ENCODE data around the gene DHH. TPM values are rescaled to one million over a fixed set of nuclear protein-coding genes. Genes with fewer than 3 reads are reported as not detected.

The DHH gene
- total and polyA plus RNA-seq, 10 of the 15 experiments (the other 5 are each of a cell fraction or from before 2014, with no cell fraction given), result 0.01 TPM; not detected in 9

DNA sequence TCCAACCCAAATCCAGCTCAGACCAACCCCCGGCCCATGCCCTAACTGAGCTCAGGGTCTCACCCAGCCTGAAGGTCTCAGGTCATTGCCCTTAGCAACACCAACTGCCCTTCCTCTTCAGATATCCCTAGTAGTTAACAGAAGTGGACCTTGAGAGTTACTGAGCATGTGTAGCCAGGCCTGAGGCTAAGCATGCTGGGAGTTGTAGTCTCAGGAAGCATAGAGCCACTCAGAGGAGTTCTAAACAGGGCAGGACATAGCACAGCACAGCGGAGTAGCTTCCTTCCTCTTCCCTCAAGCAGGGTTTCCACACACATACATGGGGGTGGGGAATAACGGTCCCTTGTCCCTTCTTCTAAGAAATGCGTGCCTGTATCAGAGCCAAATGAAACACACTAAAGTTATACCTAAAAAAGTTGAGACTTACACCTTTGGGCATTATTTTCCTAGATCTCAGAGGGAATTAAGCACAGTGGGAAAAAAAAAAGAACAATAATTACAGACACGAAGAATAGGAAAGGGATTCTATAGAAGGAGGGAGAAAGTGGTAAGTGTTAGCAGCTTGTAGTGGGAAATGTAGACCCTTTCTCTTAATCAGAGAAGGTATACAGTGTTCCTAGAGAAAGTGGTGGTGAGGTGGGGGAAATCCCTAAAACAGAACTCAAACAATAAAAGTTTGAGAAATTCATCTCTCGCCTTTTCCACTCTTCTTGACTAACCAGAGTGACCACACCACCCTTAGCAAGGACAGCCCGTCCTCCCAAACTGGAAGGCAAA is 38.4 kb downstream of the DHH start (continued):
- TF ChIP-seq PRDM15 (CRISPR knock-in tag; IDR thresholded peaks at IDR 0.05) (no peak), SPI1 (IDR thresholded peaks at IDR 0.05; ENCODE audit: borderline replicate concordance, insufficient read depth, low read depth, low read length) (peak; percentile 37; the same call in 1 of the 2 replicates), DPF2 (IDR thresholded peaks at IDR 0.05) (no peak), ZNF207 (IDR thresholded peaks at IDR 0.05; ENCODE audit: borderline replicate concordance) (no peak), CHD1 (IDR thresholded peaks at IDR 0.05; ENCODE audit: low read depth, low read length) (no peak), CHD2 (IDR thresholded peaks at IDR 0.05; ENCODE audit: borderline replicate concordance, low read depth, low read length) (peak; percentile 49; the same call in 1 of the 2 replicates), ATF7 (IDR thresholded peaks at IDR 0.05; ENCODE audit: low read depth) (no peak), BCL11A (IDR thresholded peaks at IDR 0.05; ENCODE audit: low read depth, low read length) (no peak), IRF4 (IDR thresholded peaks at IDR 0.05; ENCODE audit: low read depth, low read length) (no peak), SUPT20H (IDR thresholded peaks at IDR 0.05; ENCODE audit: borderline replicate concordance, control insufficient read depth, low read depth, low read length) (no peak), ZNF687 (IDR thresholded peaks at IDR 0.05) (no peak), GABPA (IDR thresholded peaks at IDR 0.05; ENCODE audit: low read depth) (peak; percentile 56; the same call in 1 of the 2 replicates), HCFC1 (IDR thresholded peaks at IDR 0.05; ENCODE audit: low read length) (peak; percentile 89), RBBP5 (conservative IDR thresholded peaks at IDR 0.05) (no peak), BHLHE40 (IDR thresholded peaks at IDR 0.05; ENCODE audit: borderline replicate concordance in 1 of 2, low read depth in 2 of 2, low read length in 1 of 2) (no peak), ZNF384 (IDR thresholded peaks at IDR 0.05; ENCODE audit: borderline replicate concordance, low read depth, low read length) (no peak)
- TF ChIP-seq, protein P1, sequence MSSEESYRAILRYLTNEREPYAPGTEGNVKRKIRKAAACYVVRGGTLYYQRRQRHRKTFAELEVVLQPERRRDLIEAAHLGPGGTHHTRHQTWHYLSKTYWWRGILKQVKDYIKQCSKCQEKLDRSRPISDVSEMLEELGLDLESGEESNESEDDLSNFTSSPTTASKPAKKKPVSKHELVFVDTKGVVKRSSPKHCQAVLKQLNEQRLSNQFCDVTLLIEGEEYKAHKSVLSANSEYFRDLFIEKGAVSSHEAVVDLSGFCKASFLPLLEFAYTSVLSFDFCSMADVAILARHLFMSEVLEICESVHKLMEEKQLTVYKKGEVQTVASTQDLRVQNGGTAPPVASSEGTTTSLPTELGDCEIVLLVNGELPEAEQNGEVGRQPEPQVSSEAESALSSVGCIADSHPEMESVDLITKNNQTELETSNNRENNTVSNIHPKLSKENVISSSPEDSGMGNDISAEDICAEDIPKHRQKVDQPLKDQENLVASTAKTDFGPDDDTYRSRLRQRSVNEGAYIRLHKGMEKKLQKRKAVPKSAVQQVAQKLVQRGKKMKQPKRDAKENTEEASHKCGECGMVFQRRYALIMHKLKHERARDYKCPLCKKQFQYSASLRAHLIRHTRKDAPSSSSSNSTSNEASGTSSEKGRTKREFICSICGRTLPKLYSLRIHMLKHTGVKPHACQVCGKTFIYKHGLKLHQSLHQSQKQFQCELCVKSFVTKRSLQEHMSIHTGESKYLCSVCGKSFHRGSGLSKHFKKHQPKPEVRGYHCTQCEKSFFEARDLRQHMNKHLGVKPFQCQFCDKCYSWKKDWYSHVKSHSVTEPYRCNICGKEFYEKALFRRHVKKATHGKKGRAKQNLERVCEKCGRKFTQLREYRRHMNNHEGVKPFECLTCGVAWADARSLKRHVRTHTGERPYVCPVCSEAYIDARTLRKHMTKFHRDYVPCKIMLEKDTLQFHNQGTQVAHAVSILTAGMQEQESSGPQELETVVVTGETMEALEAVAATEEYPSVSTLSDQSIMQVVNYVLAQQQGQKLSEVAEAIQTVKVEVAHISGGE (CRISPR knock-in tag; IDR thresholded peaks at IDR 0.05), result 0 out of 2 replicates have a peak, but pooled peaks have one; percentile 35
- TF ChIP-seq, protein P2, sequence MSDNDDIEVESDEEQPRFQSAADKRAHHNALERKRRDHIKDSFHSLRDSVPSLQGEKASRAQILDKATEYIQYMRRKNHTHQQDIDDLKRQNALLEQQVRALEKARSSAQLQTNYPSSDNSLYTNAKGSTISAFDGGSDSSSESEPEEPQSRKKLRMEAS (IDR thresholded peaks at IDR 0.05; ENCODE audit: low read depth, low read length), result no peak
